Left lung (tissue), 10 donors: ENCODE results near the gene LGR5. TPM values are rescaled to one million over a fixed set of nuclear protein-coding genes. Genes with fewer than 3 reads are reported as not detected.

Experiments used
- ATAC-seq: fragments of 200-7000 bp; cut with Tn5 transposase; one replicate; pipeline ENCODE4 v1.9.1; 2020; ENCODE audit warnings: moderate library complexity
- DNase-seq, 4 donors: peaks; one replicate each; pipeline ENCODE4 v3.0.0-alpha.2; 2013 to 2020
- H3K27ac ChIP-seq, 2 donors: fragments of 200-600 bp; sonication (generic) in 1 of 2; one replicate each; pipeline versions ENCODE4 v1.5.0 to v1.8.0; 2020 to 2021
- H3K27me3 ChIP-seq, 2 donors: fragments of 200-600 bp; sonication (generic) in 1 of 2; one replicate each; pipeline versions ENCODE4 v1.5.0 to v1.8.0; 2020 to 2021
- H3K36me3 ChIP-seq, 2 donors: fragments of 200-600 bp; sonication (generic) in 1 of 2; one replicate each; pipeline versions ENCODE4 v1.5.0 to v1.8.0; 2020 to 2021
- H3K4me1 ChIP-seq, 2 donors: fragments of 200-600 bp; one replicate each; pipeline ENCODE4 v1.8.0; 2021
- H3K4me3 ChIP-seq, 2 donors: fragments of 200-600 bp; sonication (generic) in 1 of 2; one replicate each; pipeline versions ENCODE4 v1.5.0 to v1.8.0; 2020 to 2021; ENCODE audit warnings: mild to moderate bottlenecking in 1 of 2
- H3K9me3 ChIP-seq, 2 donors: fragments of 200-600 bp; sonication (generic) in 1 of 2; one replicate each; pipeline versions ENCODE4 v1.5.0 to v1.8.0; 2020 to 2021
- intact Hi-C, 2 donors: fragments of 100-400 bp; cut with DNase I; formaldehyde crosslinking; loops; one replicate each; pipeline versions ENCODE4 v1.11.2 to v1.14.2; 2022
- polyA plus RNA-seq, 6 donors: library from polyadenylated mRNA; unstranded; fragments of 120-200 nt; gene quantifications; one replicate each; pipeline ENCODE4 v1.2.1, GENCODE V29; 2013; ENCODE audit not compliant: insufficient read length in 6 of 6
- total RNA-seq, 2 donors: library from RNA; stranded (reverse); fragmentation: NEBNext Ultra II Directional; extraction: Animal tissue kit (Norgen Biotek cat#: 25700); gene quantifications; one replicate each; pipeline ENCODE4 v1.2.1, GENCODE V29; 2021
- TF ChIP-seq, protein P1 (sequence below), 2 donors: fragments of 200-600 bp; sonication (generic) in 1 of 2; IDR thresholded peaks; one replicate each; pipeline versions ENCODE4 v1.5.0 to v1.8.0; 2021; ENCODE audit warnings: antibody characterized with exemption in 2 of 2
- donor health status: DM: no; HTN: yes; CAD: no.
- donor health status: DM: no; HTN: no; CAD: no.

LGR5 gene
- total and polyA plus RNA-seq, 8 donors: 0.39 to 6.6 (median 3.3) TPM

GRCh38 chr12:71425568-71426299 lies 13.9 kb upstream of the LGR5 start:
- TF ChIP-seq, protein P1, sequence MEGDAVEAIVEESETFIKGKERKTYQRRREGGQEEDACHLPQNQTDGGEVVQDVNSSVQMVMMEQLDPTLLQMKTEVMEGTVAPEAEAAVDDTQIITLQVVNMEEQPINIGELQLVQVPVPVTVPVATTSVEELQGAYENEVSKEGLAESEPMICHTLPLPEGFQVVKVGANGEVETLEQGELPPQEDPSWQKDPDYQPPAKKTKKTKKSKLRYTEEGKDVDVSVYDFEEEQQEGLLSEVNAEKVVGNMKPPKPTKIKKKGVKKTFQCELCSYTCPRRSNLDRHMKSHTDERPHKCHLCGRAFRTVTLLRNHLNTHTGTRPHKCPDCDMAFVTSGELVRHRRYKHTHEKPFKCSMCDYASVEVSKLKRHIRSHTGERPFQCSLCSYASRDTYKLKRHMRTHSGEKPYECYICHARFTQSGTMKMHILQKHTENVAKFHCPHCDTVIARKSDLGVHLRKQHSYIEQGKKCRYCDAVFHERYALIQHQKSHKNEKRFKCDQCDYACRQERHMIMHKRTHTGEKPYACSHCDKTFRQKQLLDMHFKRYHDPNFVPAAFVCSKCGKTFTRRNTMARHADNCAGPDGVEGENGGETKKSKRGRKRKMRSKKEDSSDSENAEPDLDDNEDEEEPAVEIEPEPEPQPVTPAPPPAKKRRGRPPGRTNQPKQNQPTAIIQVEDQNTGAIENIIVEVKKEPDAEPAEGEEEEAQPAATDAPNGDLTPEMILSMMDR (IDR thresholded peaks at IDR 0.05): no peak
- no peak for ATAC-seq
- no peak for DNase-seq
- no peaks in the 10 kb centered on the region for H3K27me3 ChIP-seq
- intact Hi-C loops: no loop called here
- H3K9me3 ChIP-seq: peaks cover 0 to 5% of the 10 kb centered on the region in 2 donors
- H3K27ac ChIP-seq: no peak overlapping the region
- no peaks in the 10 kb centered on the region for H3K36me3 ChIP-seq
- H3K4me1 ChIP-seq: no peaks in the 10 kb centered on the region
- no peak overlapping the region for H3K4me3 ChIP-seq

DNA sequence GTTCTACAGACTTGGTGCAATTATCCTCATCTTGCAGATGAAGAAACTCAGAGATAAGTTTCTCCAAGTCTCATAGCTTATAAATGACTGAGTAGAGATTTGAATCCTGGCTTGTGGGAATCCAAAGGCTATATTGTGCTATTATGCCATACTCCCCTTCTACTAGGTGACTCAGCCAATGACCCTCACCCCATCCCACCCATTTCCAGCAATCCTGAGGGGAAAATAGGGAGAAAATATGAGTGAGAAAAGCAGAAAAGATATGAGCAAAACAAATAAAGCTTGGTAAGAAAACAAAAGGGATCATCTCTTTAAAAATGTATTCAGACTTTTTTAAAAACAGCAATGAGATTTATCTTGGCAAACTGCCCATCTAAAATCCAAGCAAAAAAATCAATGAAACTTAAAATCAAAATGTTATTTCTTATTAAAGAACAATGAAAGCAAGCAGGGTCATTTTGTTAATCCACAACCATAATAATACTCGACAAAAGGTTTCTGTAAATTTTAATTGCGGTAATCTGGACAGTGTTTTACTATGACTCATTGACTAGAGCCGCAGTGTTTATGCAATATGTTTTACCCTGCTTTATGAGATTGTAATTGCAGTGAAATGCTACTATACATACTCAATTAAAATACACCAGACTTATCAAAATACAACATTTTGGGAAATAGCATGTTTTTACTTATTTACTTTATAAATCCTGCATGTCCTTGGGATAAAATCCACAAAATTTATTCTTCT lies 13.1 kb upstream of the LGR5 start:
- Histone ChIP-seq H3K4me1 (no peaks in the 10 kb centered on the region), H3K36me3 (no peaks in the 10 kb centered on the region), H3K9me3 (no peaks in the 10 kb centered on the region), H3K27ac (no peak overlapping the region), H3K27me3 (no peaks in the 10 kb centered on the region), H3K4me3 (no peak overlapping the region)
- DNase-seq (no peak), ATAC-seq (no peak)
- TF ChIP-seq, protein P1 (IDR thresholded peaks at IDR 0.05): no peak
- intact Hi-C loops: no loop called here

DNA sequence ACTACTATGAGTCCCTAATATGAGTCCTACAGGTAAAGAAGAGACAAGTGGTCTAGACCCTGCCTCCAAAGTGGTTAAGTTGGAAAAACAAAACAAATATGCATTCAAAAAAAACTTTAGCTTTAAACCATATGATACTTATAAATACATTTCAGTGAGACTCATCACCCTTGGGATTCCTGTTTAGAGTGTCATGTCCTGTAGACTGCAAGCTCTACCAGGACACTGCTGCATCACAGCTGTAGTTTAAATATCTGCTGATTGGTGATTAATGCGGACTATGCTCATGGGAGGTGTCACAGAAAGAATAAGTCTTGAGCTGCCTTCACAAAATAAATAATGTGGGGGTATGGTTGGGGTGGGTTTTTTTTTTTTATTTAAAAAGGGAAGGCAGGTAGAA lies 8.8 kb upstream of the LGR5 start:
- TF ChIP-seq, protein P1 (IDR thresholded peaks at IDR 0.05): no peak
- no peak for ATAC-seq
- H3K27me3 ChIP-seq: peaks cover 0 to 5% of the 10 kb centered on the region in 2 donors
- no peaks in the 10 kb centered on the region for H3K36me3 ChIP-seq
- H3K9me3 ChIP-seq: peaks cover 0 to under 1% of the 10 kb centered on the region in 2 donors
- intact Hi-C loops: no loop called here
- H3K27ac ChIP-seq: no peak overlapping the region
- no peak for DNase-seq
- no peak overlapping the region for H3K4me3 ChIP-seq
- H3K4me1 ChIP-seq: no peaks in the 10 kb centered on the region

DNA sequence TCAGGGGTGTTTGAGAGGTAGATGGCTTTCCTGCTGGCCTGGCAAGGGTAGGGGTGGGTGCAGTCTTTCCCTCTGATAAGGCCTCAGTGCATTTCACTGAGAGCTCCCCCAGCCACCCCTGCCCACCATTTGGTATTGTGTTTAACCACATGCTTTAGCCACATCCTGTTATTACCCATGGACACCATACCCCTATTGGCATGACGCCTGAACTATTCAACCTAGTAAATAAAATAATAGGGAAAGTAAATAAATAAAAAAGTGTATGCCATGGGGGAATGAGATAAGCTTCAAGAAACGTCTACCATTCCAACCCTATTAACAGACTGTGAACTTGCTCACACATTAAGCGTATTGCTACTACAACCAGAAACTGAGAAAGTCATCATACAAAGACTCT lies 7.6 kb upstream of the LGR5 start:
- no peak for DNase-seq
- Histone ChIP-seq H3K27me3 (peaks cover 0 to 16% of the 10 kb centered on the region in 2 donors), H3K27ac (no peak overlapping the region), H3K36me3 (no peaks in the 10 kb centered on the region), H3K4me3 (no peak overlapping the region), H3K9me3 (peaks cover 0 to 13% of the 10 kb centered on the region in 2 donors), H3K4me1 (no peaks in the 10 kb centered on the region)
- intact Hi-C loops: no loop called here
- ATAC-seq: no peak
- TF ChIP-seq, protein P1 (IDR thresholded peaks at IDR 0.05): no peak

DNA sequence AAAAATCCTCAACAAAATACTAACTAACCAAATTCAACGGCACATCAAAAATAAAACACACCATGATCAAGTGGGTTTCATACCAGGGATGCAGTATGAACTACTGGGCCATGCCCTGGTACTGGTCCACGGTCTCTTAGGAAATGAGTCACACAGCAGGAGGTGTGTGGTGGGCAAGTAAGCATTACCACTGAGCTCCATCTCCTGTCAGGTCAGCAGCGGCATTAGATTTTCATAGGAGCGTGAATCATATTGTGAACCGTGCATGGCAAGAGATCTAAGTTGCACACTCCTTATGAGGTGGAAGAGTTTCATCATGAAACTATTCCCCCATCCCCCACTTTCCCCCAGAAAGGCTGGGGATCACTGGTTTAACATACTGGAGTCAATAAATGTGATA lies 6.7 kb upstream of the LGR5 start:
- Histone ChIP-seq H3K27me3 (peaks cover 3 to 25% of the 10 kb centered on the region in 2 donors), H3K4me3 (no peak overlapping the region), H3K9me3 (peaks cover 0 to 13% of the 10 kb centered on the region in 2 donors), H3K36me3 (no peaks in the 10 kb centered on the region), H3K27ac (no peak overlapping the region), H3K4me1 (no peaks in the 10 kb centered on the region)
- ATAC-seq: no peak
- intact Hi-C loops: no loop called here
- DNase-seq: no peak
- TF ChIP-seq, protein P1 (IDR thresholded peaks at IDR 0.05): no peak
